Ectodermal cell (in vitro differentiated cells): ENCODE results near the gene NUTM2B. TPM values are rescaled to one million over a fixed set of nuclear protein-coding genes. Genes with fewer than 3 reads are reported as not detected.
"Not testable (repeated sequence)": the region's sequence is repeated elsewhere in the genome, so short reads cannot be mapped to it uniquely, and the experiment has no call there.

Experiments used
- H3K27ac ChIP-seq: 2 replicates; pipeline ENCODE4 v1.7.0; 2013; ENCODE audit warnings: mild to moderate bottlenecking, low read depth, low read length; ENCODE audit not compliant: insufficient read depth, poor library complexity, severe bottlenecking
- H3K27me3 ChIP-seq: 2 replicates; pipeline ENCODE4 v1.7.0; 2013; ENCODE audit warnings: mild to moderate bottlenecking, low read length; ENCODE audit not compliant: insufficient read depth, control insufficient read depth, poor library complexity, severe bottlenecking
- H3K36me3 ChIP-seq: one replicate; pipeline ENCODE4 v1.7.0; 2013; ENCODE audit warnings: low read length; ENCODE audit not compliant: control insufficient read depth, insufficient read depth
- H3K4me1 ChIP-seq: one replicate; pipeline ENCODE4 v1.7.0; 2013; ENCODE audit warnings: low read length; ENCODE audit not compliant: control insufficient read depth, insufficient read depth
- H3K4me3 ChIP-seq: 2 replicates; pipeline ENCODE4 v1.7.0; 2013; ENCODE audit warnings: low read depth, low read length, control low read depth; ENCODE audit not compliant: insufficient read depth
- H3K9me3 ChIP-seq: 2 replicates; pipeline ENCODE4 v1.7.0; 2013; ENCODE audit warnings: mild to moderate bottlenecking, low read length, moderate library complexity; ENCODE audit not compliant: control insufficient read depth
- WGBS, 2 experiments: methylation state at CpG; one replicate each; pipeline ENCODE4 v1.1.7; 2013; ENCODE audit warnings: missing lambda C conversion rate in 2 of 2; 5-methylcytosine and 5-hydroxymethylcytosine counted together
- polyA plus RNA-seq, 4 experiments: library from polyadenylated mRNA; stranded (reverse); fragments of 50-300 nt; gene quantifications; one replicate each; pipeline ENCODE4 v1.2.3, GENCODE V29; 2013

NUTM2B gene, protein sequence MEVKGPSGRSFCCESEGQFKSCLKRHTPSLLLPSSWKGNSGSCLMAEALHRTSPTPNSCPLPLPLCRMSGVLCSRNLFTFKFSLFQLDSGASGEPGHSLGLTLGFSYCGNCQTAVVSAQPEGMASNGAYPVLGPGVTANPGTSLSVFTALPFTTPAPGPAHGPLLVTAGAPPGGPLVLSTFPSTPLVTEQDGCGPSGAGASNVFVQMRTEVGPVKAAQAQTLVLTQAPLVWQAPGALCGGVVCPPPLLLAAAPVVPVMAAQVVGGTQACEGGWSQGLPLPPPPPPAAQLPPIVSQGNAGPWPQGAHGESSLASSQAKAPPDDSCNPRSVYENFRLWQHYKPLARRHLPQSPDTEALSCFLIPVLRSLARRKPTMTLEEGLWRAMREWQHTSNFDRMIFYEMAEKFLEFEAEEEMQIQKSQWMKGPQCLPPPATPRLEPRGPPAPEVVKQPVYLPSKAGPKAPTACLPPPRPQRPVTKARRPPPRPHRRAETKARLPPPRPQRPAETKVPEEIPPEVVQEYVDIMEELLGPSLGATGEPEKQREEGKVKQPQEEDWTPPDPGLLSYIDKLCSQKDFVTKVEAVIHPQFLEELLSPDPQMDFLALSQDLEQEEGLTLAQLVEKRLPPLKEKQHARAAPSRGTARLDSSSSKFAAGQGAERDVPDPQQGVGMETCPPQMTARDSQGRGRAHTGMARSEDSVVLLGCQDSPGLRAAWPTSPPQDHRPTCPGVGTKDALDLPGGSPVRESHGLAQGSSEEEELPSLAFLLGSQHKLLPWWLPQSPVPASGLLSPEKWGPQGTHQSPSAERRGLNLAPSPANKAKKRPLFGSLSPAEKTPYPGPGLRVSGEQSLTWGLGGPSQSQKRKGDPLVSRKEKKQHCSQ
- 1.8 TPM for polyA plus RNA-seq (2013, experiment 1 of 4)
- 2.6 TPM for polyA plus RNA-seq (2013, experiment 2 of 4)
- polyA plus RNA-seq (2013, experiment 3 of 4) = 1.1 TPM
- 1.9 TPM for polyA plus RNA-seq (2013, experiment 4 of 4)

DNA sequence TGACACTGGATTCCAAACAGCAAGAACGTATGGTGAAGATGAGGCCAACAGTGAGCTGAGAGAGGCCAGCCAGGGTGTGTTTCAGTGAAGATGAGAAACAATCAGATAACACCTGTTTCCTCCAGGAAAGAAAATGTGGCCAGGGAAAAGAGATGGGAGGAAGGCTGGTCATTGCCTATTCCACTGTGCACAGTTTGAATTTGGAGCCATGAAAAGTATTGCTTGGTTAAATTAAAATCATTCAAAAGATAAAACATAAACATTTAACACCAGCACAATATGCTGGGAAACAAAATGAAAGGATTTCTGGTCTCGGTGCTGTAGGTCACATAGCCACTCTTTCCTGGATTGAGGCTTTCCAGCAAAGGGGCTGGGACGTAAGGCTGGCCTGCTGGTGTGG, at the start of gene NUTM2B:
Gene NUTM2B (plus strand): TSS at position 301 of the 400 bp plus-strand sequence. CDS start 383 bp downstream, outside the sequence.
- not testable (repeated sequence) for H3K4me1 ChIP-seq, H3K27me3 ChIP-seq, H3K9me3 ChIP-seq, H3K36me3 ChIP-seq, H3K27ac ChIP-seq, H3K4me3 ChIP-seq
- WGBS, 2 experiments = no CpG with 5 or more reads among the region's 3 CpGs

- not testable (repeated sequence) for H3K27ac ChIP-seq, H3K4me3 ChIP-seq, H3K27me3 ChIP-seq, H3K4me1 ChIP-seq, H3K9me3 ChIP-seq, H3K36me3 ChIP-seq
Measured at GRCh38 chr10:79663287-79663686, 39.7 kb upstream of the NUTM2B start.

- not testable (repeated sequence) for H3K27me3 ChIP-seq, H3K27ac ChIP-seq, H3K9me3 ChIP-seq, H3K36me3 ChIP-seq, H3K4me3 ChIP-seq, H3K4me1 ChIP-seq
- 93 to 95% methylated on average over 4 of the region's 4 CpGs for WGBS, 2 experiments
Measured at GRCh38 chr10:79664686-79665085, 38.3 kb upstream of the NUTM2B start.

- no CpG with 5 or more reads among the region's 1 CpG for WGBS, 2 experiments
- H3K4me3 ChIP-seq, H3K9me3 ChIP-seq, H3K27ac ChIP-seq, H3K4me1 ChIP-seq, H3K36me3 ChIP-seq, H3K27me3 ChIP-seq: not testable (repeated sequence)
Measured at GRCh38 chr10:79669248-79669788, 33.7 kb upstream of the NUTM2B start.

DNA sequence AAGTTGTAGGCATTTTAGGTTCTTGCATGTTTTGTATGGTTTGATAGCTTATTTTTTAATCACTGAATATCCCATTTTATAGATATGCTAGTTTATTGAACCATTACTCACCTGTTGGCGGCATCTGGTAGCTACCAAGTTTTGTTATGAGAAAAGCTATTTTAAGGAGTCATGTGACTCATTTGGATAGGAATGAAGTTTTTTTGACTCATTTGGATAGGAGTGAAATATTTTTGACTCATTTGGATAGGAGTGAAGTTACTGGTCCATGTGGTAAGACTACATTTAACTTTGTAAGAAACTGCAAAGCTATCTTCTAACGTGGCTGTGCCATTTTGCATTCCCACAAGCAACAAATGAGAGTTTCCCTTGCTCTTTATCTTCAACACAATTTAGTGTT, 28.1 kb upstream of the NUTM2B start:
- not testable (repeated sequence) for H3K4me3 ChIP-seq, H3K9me3 ChIP-seq, H3K36me3 ChIP-seq, H3K27ac ChIP-seq, H3K27me3 ChIP-seq, H3K4me1 ChIP-seq
- WGBS, 2 experiments = 75 to 88% methylated on average over 2 of the region's 2 CpGs

DNA sequence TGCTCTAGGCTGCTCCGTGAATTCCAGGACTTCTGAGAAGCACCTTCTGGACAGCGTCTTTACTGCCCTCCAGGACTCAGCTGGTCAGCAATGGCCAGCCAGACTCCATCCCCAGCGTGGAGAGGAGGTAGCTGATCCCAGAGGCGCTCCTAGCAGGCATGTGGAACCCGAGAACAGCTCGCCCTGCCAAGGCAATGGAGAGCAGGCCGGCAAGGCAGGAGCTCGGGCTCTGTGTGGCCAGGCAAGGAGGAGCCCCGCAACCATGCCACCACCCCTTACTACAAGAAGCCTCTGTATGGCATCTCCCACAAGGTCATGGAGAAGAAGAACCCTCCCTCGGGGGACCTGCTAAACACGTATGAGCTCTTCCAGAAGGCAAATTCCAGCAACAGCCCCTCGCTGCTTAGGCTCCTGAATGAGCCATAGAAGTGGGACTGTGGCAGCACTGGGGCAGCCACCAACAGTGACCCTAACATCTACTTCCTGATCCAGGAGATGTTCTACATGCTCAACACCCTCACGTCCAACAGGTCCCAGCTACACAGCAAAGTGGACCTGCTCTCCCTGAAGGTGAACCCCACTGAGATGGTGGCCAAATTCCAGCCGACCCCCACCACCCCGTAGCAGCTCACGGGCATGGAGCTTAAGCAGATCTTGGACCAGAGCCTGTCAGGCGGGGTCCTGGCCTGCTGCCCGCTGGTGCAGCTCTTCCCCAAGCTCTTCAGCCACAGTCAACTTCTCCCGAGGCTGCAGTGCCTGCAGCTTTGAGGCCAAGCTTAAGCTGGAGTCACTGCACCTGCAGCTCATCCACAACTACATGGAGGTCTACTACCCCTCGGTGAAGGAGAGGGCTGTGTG, 19.8 kb upstream of the NUTM2B start:
- H3K36me3 ChIP-seq, H3K27me3 ChIP-seq, H3K27ac ChIP-seq, H3K4me3 ChIP-seq, H3K4me1 ChIP-seq, H3K9me3 ChIP-seq: not testable (repeated sequence)
- 96% methylated on average over 20 of the region's 20 CpGs for WGBS, 2 experiments

GRCh38 chr10:79683884-79684720, 18.9 kb upstream of the NUTM2B start:
- 96% methylated on average over 41 of the region's 41 CpGs for WGBS, 2 experiments
- not testable (repeated sequence) for H3K9me3 ChIP-seq, H3K4me1 ChIP-seq, H3K36me3 ChIP-seq, H3K4me3 ChIP-seq, H3K27me3 ChIP-seq, H3K27ac ChIP-seq

- not testable (repeated sequence) for H3K4me1 ChIP-seq, H3K27ac ChIP-seq, H3K27me3 ChIP-seq, H3K4me3 ChIP-seq, H3K36me3 ChIP-seq, H3K9me3 ChIP-seq
- WGBS, 2 experiments = 88 to 90% methylated on average over 20 to 21 of the region's 21 CpGs
Measured at GRCh38 chr10:79685044-79685685, 17.9 kb upstream of the NUTM2B start.

GRCh38 chr10:79686595-79686994, 16.4 kb upstream of the NUTM2B start:
- H3K9me3 ChIP-seq, H3K27ac ChIP-seq, H3K27me3 ChIP-seq, H3K4me3 ChIP-seq, H3K4me1 ChIP-seq, H3K36me3 ChIP-seq: not testable (repeated sequence)
- 92 to 95% methylated on average over 4 of the region's 4 CpGs for WGBS, 2 experiments
